Medulla oblongata (tissue), 1 donor: ENCODE measurements around the gene DHX16.
A peak's percentile ranks its signal among the peaks of the same experiment; 100 is the strongest.

Source experiments
- DNase-seq: peaks from one replicate; pipeline ENCODE4 v3.0.0-alpha.2; 2015; ENCODE audit errors: extremely low spot score

The DHX16 gene

GRCh38 chr6:30696432-30696831 lies 23.6 kb upstream of the DHX16 start:
- DNase-seq, result no peak

- DNase-seq, result no peak
These were observed 18.5 kb upstream of the DHX16 start for GRCh38 chr6:30691208-30691847.

- DNase-seq, result peak; percentile 86
These were observed 17.8 kb upstream of the DHX16 start, which contains the start of gene NRM for GRCh38 chr6:30690403-30691207. TSS of gene NRM (minus strand) at chr6:30690984. CDS start at chr6:30690974, 10 bp downstream.

- DNase-seq, result no peak
These were observed 17.2 kb upstream of the DHX16 start for GRCh38 chr6:30689985-30690384.

- DNase-seq, result no peak
These were observed 16.4 kb upstream of the DHX16 start for GRCh38 chr6:30689022-30689865.

GRCh38 chr6:30688569-30688968 lies 15.8 kb upstream of the DHX16 start:
- DNase-seq, result no peak

- peak; percentile 22 for DNase-seq
These were observed 15.0 kb upstream of the DHX16 start for GRCh38 chr6:30687659-30688431.

GRCh38 chr6:30686908-30687658 lies 14.3 kb upstream of the DHX16 start:
- DNase-seq, result peak; percentile 72

- peak; percentile 75 for DNase-seq
These were observed 13.5 kb upstream of the DHX16 start, which contains the start of gene PPP1R18 for GRCh38 chr6:30686009-30686907. TSS of gene PPP1R18 (minus strand) at chr6:30686645. CDS start at chr6:30686018, 627 bp downstream.

GRCh38 chr6:30685157-30686008 lies 12.6 kb upstream of the DHX16 start:
- no peak for DNase-seq

- DNase-seq, result peak; percentile 50
These were observed 11.8 kb upstream of the DHX16 start for GRCh38 chr6:30684386-30685156.

- DNase-seq, result no peak
These were observed 11.2 kb upstream of the DHX16 start for GRCh38 chr6:30683980-30684338.

- DNase-seq, result peak; percentile 23
These were observed 10.6 kb upstream of the DHX16 start for GRCh38 chr6:30683183-30683979.

- peak; percentile 77 for DNase-seq
These were observed 9.6 kb upstream of the DHX16 start for GRCh38 chr6:30682143-30683117.

- DNase-seq, result no peak
These were observed 8.9 kb upstream of the DHX16 start for GRCh38 chr6:30681766-30682142.
